A549 treated with CpdA at 1 μM for 4 hours (cell line): ENCODE data around the gene WWC1. TPM values are rescaled to one million over a fixed set of nuclear protein-coding genes. Genes with fewer than 3 reads are reported as not detected.

Experiments
- total RNA-seq: library from RNA; stranded (reverse); fragments of 200-300 nt; extraction: Qiagen RNA extraction; gene quantifications from 5 replicates; pipeline ENCODE4 v1.2.3, GENCODE V29; 2022; ENCODE audit warnings: low read depth

WWC1 gene
- total RNA-seq: 83.3 to 97.5 TPM (median 86.9 TPM) in 5 replicates

DNA sequence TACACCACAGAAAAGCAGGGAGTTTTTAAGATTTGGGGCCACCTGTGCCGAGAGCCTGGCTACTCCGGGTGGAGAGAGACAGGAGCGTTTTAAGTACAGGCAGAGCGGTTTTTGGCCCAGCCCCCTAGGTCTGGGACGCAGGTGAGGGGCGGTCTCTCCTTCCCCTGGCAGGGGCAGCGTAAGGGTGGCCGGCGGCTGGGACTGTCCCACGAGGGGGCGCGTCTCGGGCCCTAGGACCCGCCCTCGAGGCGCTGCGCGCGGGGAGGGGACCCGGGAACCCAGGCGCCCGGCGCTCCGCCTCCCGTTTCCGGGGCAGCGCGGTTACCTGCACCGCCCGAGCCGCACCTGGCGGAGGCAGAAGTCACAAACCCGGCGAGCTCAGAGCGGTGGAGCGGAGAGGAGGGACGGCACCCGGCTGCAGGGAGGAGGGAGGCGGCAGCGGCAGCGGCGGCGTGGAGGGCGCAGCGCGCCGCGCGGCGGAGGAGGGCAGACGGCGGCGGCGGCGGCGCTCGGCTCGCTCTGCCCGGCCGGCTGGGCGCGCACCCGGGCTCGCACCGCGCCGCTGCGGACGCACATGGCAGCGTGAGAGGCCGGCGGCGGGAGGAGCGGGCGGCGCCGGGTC is at the start of gene WWC1:
Gene WWC1, plus strand, starts transcription at position 304 of the 622 bp plus-strand sequence. CDS start 508 bp downstream, outside the sequence.

GRCh38 chr5:168486136-168486879 is 194.9 kb downstream of the WWC1 start, which contains the start of gene RARS1:
Gene RARS1 (plus strand): TSS chr5:168486471. CDS start chr5:168486499, 28 bp downstream.

Other genes starting within 250 kb of the WWC1 start
- 93.8 to 126 TPM (median 100 TPM) in 5 replicates for gene RARS1, start 194.8 kb downstream of the WWC1 start, total RNA-seq
- 0.11 to 0.24 TPM (median 0.16 TPM) in 4 of 5 replicates, not detected in the other for gene FBLL1, start 237.7 kb downstream of the WWC1 start, total RNA-seq